Stimulated activated CD8-positive, alpha-beta memory T cell treated with anti-CD3 and anti-CD28 coated beads, Interleukin-12 subunit alpha, Interleukin-12 subunit beta, amount 100 ng/mL, for 24 hours (primary cell): ENCODE measurements around the gene ALKBH6.
"Not testable (repeated sequence)": the region's sequence is repeated elsewhere in the genome, so short reads cannot be mapped to it uniquely, and the experiment has no call there.

ENCODE experiments used
- DNase-seq: peaks from one replicate; pipeline ENCODE4 v3.0.0-alpha.2; 2020; ENCODE audit errors: extremely low read depth

ALKBH6 gene

DNA sequence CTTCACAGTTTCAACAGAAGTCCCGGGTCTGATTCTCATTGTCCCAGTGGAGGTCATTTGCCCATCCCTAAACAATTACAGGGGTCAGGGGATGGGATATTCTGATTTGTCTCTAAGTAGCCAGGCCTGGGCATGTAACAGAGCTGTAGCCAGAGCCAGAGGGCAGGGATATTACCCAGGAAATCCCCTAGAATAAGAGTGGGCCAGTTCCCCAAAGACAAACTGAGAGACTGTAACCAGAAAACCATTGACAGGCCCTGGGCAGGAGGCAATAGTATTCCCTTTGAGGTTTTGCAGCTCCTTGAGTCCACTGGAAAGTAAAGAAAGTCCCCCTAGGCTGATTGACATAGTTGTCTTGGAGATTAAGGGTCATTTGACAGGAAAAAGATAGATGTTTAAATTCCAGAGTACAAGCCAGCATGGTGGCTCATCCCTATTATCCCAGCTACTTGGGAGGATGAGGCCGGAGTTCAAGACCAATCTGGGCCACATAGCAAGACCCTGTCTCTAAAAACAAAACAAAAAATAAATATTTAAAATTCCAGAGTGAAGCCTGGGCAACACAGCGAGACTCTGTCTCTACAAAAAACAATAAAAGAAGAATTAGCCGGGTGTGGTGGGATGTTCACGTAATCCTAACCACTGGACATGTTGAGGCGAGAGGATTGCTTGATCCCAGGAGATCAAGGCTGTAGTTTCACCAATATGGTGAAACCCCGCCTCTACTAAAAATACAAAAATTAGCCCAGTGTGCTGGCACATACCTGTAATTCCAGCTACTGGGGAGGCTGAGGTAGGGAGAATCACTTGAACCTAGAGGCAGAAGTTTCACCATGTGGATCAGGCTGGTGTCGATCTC lies 20.9 kb downstream of the ALKBH6 start:
- no peak for DNase-seq

DNA sequence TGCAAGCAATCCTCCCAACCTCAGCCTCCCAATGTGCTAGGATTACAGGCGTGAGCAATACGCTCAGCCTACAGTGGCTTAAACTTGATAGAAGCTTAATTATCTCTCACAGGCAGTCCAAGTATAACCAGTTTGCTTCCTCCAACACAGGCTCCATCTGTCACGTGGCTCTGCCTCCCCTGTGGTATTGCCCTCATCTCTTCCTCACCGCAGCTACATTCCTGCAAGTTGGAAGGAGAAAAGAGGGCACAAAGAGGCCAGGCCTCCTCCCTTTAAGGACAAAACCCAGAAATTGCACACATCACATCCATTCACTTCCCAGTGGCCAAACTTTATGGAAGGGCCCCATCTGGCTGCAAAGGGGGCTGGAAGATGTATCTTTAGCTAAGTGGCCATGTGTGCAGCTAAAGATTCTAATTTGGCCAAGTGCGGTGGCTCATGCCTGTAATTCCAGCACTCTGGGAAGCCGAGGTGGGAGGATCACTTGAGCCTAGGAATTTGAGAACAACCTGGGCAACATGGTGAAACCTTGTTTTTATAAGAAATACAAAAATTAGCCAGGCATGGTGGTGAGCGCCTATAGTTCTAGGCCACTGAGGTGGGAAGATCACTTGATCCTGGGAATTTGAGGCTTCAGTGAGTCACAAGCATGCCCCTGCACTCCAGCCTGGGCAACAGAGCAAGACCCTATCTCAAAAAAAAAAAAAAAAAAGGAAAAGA lies 22.1 kb downstream of the ALKBH6 start:
- DNase-seq = no peak

DNA sequence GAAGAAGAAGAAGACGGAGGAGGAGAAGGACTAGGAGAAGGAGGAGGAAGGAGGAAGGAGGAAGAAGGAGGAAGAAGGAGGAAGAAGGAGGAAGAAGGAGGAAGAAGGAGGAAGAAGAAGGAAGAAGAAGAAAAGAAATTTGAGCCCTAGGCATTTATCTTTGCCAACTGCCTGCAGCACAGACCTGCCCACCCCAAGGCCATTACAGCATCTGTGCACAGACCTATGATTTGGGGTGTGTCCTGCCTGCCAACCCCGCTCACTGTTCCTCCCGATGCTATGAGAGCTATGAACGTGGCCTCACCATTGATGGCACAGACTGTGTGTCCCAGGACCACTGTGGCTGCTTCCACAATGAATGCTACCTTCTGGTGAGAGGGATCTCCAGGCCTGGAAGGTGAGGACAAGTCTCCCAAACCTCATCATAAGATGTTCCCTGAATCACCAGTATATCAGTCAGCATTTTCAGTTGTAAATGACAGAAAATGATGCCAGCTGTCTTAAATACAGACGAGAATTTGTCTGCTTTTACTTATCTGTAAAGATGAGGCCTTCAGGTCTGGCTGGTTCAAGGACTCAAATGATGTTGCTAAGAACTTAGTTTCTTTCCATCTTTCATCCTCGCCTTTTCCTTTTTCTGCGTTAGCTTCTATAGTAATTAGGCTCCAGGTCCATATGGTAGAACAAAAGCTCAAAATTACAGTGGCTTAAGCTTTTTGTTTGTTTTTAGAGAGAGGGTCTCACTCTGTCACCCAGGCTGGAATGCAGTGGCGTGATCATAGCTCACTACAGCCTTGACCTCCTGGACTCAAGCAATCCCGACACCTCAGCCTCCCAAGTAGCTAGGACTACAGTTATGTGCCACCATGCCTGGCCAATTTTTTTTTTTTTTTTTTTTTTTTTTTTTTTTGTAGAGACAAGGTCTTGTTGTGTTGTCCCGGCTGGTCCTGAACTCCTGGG lies 23.0 kb downstream of the ALKBH6 start:
- DNase-seq = no peak

DNA sequence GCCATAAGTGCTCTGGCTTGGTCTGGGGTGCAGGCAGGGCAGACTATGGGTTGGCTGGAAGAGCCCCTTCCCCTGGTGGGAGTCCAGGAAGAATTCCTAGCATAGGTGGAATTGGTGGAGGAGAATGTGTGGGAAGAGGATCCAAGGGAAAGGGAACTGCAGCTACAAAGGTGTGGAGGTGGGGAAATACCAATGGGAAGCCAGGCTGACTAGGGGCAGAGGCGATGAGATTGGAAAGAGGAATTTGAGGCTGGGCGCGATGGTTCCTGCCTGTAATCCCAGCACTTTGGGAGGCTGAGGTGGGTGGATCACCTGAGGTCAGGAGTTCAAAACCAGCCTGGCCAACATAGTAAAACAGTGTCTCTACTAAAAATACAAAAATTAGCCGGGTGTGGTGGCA lies 23.9 kb downstream of the ALKBH6 start:
- no peak for DNase-seq

DNA sequence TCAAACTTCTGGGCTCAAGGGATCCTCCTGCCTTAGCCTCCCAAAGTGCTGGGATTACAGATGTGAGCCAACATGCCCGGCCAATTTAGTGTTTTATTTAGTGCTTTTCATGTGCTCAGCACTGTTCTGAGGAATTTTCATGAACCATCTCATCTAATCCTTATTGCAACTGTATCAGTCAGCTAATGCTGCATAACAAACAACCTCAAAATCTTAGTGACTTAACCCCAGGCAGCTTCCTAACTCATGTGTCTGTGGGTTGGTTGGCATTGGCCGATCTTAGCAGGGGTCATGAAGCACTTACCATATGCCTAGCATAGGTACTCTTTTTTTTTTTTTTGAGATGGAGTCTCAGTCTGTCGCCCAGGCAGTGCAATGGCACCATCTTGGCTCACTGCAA lies 25.2 kb downstream of the ALKBH6 start:
- no peak for DNase-seq

DNA sequence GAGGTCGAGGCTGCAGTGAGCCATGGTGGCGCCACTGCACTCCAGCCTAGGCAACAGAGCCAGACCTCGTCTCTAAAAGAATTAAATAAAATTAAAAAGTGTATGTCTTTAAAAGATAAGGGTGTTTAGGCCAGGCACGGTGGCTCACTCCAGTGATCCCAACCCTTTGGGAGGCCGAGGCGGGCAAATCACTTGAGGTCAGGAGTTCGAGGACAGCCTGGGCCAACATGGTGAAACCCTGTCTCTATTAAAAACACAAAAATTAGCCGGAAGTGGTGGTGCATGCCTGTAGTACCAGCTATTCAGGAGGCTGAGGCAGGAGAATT lies 26.5 kb downstream of the ALKBH6 start:
- no peak for DNase-seq

DNA sequence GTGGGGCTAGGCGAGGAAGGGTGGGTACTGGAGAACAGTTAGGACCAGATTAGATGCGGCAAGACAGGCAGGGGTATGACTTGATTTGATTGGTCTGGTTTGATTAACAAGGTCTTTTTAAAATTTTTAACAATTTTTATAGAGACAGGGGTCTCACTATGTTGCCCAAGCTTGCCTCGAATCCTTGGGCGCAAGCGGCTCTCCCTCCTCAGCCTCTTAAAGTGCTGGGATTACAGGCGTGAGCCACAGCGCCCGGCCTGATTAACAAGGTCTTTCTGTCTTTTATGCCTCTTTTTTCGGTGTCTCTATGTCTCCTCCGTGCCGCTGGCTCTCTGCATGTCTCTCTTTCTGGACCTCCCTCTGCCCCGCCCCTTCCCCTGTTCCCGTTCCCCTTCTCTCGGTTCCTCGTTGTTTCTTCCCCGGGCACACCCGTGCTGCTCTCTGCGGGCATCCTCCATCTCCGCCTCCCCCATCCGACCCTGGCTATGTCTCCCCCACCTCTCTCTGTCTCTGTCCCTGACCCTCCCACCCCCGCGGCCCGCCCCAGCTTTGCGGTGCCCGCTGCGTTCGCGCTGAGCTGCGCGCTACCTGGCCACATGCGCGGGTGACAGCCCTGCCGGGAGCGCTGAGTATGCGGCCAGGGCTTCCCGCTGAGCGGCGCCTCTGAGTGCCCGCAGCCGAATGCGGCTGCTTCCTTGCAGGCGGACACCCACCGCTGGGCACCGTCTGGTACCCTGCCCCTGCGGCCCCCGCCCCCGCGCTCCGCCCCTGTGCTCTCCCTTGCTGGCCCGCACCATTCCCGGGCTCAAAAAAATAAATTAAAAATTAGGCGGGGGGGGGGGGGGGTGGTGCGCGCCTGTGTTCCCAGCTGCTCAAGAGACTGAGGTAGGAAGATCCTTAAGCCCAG lies 27.1 kb downstream of the ALKBH6 start:
- DNase-seq = no peak

DNA sequence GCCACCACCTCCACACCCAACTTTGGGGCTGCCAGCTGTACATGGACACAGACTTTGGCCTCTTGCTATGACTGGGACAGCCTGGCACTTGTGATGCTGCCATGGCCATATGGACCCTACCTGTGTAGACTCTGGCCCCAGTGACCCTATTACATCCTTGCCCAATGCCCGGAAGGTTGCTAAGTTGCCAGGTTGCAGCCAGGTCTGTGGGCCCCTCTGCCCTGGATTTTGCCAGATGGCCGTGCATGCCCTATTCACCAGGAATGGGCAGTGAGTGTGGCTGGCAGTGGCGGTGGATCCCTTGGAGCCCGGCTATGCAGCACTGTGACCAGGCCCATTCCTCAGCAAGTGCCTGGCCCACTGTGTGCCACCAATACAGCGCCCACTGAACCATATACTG lies 27.9 kb downstream of the ALKBH6 start:
- DNase-seq = no peak

DNA sequence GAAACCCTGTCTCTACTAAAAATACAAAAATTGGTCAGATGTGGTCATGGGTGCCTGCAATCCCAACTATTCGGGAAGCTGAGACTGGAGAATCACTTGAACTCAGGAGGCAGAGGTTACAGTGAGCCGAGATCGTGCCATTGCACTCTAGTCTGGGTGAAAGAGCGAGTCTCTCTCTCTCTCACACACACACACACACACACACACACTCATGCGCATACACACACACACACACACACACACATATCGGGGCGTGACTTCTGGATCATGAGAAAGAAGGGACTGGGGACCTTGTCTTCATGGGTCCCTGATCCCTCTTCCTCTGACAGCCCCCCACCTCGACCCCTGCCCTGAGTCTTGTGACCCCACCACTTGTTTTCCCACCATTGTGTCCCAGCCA lies 30.8 kb downstream of the ALKBH6 start:
- DNase-seq = no peak

DNA sequence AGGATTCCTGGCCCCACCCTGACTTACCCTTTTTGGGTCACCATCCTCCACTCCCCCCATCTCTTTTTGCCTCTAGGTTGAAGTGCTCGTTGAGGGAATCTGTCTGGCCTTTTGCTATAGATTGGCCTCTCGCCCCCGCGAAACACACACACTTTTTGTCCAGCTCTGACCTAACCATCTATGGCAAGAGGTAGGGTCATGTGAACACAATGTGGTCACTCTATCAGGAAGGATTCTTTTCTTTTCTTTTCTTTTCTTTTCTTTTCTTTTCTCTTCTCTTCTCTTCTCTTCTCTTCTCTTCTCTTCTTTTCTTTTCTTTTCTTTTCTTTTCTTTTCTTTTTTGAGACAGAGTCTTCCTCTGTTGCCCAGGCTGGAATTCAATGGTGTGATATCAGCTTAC lies 33.0 kb downstream of the ALKBH6 start:
- not testable (repeated sequence) for DNase-seq

DNA sequence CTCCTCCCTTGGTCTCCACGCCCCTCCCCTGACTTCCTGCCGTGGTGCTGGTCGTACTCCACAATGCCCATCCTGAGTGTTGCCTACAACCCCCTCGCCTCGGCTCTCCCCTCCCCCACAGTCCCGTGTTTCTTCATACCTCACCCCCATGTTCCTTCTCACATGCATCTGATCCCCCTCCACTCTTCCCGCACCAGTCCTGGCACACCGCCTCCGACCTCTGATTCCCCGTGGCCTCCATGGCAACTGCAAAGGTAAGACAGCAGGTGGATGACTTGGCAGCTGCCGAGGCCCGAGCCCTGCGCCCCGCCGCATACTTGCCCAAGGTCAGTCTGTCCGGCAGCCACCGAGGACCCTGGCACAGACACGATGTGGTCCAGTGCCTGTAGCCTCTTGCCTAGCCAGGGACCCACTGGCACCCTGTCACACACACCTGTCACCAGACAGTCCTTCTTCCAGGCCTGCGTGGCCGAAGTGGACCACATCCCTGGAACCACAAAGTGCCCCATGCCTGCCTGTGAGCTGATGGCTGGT lies 35.1 kb downstream of the ALKBH6 start:
- DNase-seq = no peak

DNA sequence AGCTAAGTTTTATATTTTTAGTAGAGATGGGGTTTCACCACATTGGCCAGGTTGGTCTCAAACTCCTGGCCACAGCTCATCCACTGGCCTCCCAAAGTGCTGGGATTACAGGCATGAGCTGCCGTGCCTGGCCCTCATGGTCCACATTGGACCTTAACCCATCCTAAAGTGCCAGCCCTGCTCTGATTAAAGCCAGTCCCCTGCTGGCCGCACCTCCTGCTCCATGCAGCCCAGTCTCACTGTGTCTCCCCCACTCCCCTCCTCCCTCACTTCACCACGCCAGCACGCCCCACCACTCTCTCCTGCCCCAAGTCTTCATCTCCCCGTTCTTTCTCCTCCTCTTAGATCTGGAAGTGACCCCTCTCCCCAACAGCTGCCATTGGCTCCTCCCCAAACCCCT lies 35.7 kb downstream of the ALKBH6 start:
- no peak for DNase-seq

DNA sequence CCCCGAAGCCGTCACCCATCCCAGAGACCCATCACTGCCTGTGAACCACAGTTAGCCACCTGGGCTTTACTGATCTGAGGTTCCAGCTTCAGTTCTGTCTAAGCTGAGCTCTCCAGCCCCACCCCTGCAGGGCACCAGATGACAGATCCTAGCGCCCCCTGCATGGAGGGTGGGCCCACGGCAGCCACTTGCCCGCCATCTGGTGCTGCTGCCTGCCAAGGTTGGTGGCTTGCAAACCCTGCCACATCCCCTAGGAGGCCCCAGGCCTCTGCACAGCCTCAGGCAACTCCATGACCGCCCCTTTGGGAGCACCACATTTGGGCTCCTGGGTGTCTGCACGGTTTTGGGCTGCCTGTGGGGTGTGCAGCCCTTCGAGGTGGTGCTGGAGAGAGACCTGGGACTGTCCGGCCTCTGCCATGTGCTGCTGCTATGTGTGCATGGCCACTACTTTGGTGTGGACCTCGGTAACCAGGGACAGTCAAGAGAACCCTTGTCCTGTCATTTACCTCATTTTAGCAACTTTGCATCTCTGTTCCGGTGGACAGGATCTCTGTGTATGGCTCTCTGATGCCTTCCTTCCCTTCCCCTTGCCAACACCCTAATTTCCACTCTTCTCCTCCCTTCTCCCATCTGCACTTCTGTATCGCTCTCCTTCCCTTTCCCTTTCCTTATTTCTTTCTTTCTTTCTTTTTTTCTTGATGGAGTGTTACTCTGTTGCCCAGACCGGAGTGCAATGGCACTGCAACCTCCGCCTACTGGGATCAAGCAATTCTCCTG lies 36.4 kb downstream of the ALKBH6 start:
- DNase-seq = no peak

DNA sequence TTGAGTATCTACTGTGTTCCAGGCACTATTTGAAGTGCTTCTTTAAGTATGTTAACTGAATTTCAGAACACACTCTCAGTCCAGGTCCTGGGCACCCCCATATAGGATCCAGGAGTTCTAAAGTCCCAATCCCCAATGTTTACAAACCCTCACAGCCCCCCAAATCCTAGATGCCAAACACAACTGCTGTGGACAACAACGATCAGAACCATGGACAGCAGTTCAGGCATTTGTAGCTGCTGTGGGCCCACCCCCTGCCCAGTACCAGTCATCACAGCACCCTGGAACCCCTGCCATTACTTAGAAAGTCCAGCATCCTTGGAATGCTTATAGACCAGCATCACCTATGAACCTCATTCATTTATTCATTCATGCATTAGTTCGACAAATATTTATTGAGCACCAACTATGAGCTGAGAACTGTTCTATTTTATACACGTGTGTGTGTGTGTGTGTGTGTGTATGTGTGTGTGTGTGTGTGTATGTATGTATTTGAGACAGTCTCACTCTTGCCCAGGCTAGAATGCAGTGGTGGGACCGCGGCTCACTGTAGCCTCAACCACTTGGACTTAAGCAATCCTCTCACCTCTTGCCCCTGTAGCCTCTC lies 38.3 kb downstream of the ALKBH6 start:
- no peak for DNase-seq

DNA sequence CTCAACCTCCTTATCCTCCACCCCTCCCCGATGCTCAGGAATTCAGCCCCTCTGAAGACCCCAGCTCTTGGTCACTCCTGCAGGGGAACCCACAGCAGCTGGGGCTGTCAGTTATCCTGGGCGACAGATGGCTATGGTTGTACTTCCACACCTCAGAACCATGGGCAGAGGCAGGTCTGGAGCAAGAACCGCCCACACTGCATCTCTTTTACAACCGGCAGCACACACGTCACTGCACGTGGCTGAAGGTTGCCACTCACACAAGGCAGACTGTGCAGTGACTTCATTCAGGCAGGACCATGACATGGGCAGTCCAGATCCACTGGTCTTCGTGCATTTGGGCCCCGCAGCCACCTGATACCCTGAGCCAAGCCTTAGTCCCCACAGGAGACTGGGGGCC lies 40.5 kb downstream of the ALKBH6 start:
- no peak for DNase-seq

DNA sequence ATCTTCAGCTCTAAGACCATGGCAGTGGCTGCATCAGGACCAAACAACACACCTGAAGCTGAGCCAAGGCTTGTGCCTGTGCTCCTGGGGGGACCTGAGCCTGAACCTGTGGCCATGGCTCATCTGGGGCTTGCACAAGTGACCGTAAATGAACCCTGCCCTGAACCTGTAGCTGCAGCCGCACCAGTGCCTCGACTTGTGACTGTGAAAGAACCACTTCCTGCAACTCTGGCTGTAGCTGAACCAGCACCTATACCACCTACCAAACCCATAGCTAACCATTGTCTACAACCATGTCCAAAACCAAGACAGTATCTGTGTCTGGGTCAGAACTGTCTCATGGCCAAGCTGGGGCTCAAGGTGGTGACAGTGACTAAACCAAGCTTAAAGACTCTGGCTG lies 47.2 kb downstream of the ALKBH6 start:
- DNase-seq = no peak

DNA sequence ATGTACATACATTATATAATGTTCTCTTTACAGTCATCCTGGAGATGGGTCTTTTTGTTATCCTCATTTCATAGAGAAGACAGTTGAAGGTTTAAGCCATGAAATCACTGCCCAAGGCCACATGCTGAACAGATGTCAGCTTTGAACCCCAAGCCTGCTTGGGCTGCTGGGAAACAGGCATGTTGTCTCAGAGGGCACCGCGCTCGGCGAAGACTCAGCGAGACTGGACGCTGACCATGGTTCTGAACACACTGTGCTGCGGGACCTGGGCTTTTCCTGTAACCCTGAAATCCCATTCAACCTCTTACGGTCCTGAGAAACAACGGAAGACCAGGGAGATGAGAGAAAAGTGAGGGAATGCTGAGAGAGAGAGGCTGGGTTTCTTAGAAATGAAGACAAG lies 50.5 kb downstream of the ALKBH6 start:
- DNase-seq = no peak

DNA sequence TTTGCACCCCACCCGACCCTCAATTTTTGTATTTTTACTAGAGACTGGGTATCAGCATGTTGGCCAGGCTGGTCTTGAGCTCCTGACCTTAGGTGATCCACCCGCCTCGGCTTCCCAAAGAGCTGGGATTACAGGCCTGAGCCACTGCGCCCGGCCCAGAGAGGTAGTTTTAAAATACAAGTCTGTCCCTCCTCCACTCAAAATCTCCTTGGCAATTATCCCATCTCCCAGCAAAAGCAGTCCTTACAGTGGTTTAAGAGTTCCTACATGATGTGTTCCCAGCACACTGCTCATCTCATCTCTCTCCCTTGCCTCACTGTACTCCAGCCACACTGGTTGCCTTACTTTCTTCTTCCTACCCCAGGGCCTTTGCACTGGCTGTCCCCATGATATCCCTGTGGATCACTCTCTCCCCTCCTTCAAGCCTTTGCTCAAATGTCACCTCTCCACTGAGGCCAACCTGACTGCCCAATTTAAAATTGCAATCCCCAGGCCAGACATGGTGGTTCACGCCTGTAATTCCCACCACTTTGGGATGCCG lies 53.5 kb downstream of the ALKBH6 start:
- no peak for DNase-seq

DNA sequence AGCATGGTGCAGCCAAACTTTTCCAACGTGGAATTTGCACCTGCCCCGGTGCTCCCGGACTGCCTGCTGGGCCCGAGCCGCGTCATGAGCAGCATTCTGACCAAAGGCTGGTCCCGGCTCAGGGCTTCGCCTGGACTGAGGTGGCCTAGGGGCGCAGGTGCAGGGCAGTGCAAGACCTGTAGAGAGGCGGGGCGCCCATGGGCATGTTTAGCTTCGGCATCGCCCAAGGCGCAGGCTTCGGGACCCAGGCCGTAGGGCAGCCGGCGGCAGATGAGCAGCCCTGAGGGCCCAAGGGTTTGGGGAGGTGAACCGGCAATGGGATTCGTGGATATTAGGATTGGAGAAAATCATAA lies 54.1 kb downstream of the ALKBH6 start:
- no peak for DNase-seq
